ENCODE data around the gene RILP. TPM values are rescaled to one million over a fixed set of nuclear protein-coding genes. Genes with fewer than 3 reads are reported as not detected.
A peak's percentile ranks its signal among the peaks of the same experiment; 100 is the strongest.

The RILP gene
- total RNA-seq, 1 experiment from 2014 or later: 4.9 TPM

GRCh38 chr17:1648173-1648962 is 1.3 kb downstream of the RILP start:
- DNase-seq (ENCODE audit: low spot score): no peak

- no peak for DNase-seq (ENCODE audit: low spot score)
Measured at GRCh38 chr17:1647802-1648171, 1.9 kb downstream of the RILP start.

GRCh38 chr17:1646199-1646875 is 3.3 kb downstream of the RILP start:
- no peak for DNase-seq (ENCODE audit: low spot score)

GRCh38 chr17:1645207-1646171 is 4.2 kb downstream of the RILP start, which contains the start of gene SCARF1:
Gene SCARF1 (minus strand): TSS chr17:1645732. CDS start chr17:1645697, 35 bp downstream.
- no peak for DNase-seq (ENCODE audit: low spot score)

GRCh38 chr17:1644493-1645206 is 5.0 kb downstream of the RILP start:
- DNase-seq (ENCODE audit: low spot score): peak; percentile 45

GRCh38 chr17:1643999-1644492 is 5.6 kb downstream of the RILP start:
- DNase-seq (ENCODE audit: low spot score): no peak

- DNase-seq (ENCODE audit: low spot score): no peak
Measured at GRCh38 chr17:1643293-1643998, 6.2 kb downstream of the RILP start.

- no peak for DNase-seq (ENCODE audit: low spot score)
Measured at GRCh38 chr17:1641065-1641403, 8.6 kb downstream of the RILP start.

- no peak for DNase-seq (ENCODE audit: low spot score)
Measured at GRCh38 chr17:1640329-1641064, 9.2 kb downstream of the RILP start.

- DNase-seq (ENCODE audit: low spot score): no peak
Measured at GRCh38 chr17:1639549-1640180, 10.0 kb downstream of the RILP start.

- DNase-seq (ENCODE audit: low spot score): no peak
Measured at GRCh38 chr17:1638624-1639300, 10.9 kb downstream of the RILP start.

GRCh38 chr17:1638171-1638590 is 11.5 kb downstream of the RILP start:
- no peak for DNase-seq (ENCODE audit: low spot score)

GRCh38 chr17:1636732-1637285 is 12.9 kb downstream of the RILP start:
- DNase-seq (ENCODE audit: low spot score): no peak

GRCh38 chr17:1635675-1636465 is 13.8 kb downstream of the RILP start:
- DNase-seq (ENCODE audit: low spot score): no peak

GRCh38 chr17:1634841-1635650 is 14.6 kb downstream of the RILP start:
- no peak for DNase-seq (ENCODE audit: low spot score)

GRCh38 chr17:1630662-1631061 is 19.0 kb downstream of the RILP start:
- DNase-seq (ENCODE audit: low spot score): no peak
